HG02678 (cell line): ENCODE data around the gene MTFR1L.

Source experiments
- ATAC-seq: cut with Tn5 transposase; IDR thresholded peaks from one replicate; pipeline ENCODE4 v1.9.1; 2021; ENCODE audit warnings: mild to moderate bottlenecking, moderate library complexity; ENCODE audit not compliant: unreplicated experiment

MTFR1L gene

DNA sequence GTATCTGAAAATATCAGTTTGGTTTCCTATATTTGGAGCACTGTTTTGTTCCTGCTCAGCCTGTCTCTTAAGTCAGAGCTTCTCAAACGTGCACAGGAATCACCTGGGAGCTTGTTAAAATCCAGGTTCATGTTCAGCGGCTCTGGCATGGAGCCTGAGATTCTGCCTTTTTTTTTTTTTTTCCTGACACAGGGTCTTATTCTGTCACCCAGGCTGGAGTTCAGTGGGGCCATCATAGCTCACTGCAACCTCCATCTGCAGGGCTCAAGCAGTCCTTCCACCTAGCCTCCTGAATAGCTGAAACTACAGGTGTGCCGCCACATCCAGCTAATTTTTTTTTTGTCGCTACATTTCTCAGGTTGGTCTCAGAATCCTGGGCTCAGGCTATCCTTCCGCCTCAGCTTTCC, 32.0 kb upstream of the MTFR1L start:
- no peak for ATAC-seq

DNA sequence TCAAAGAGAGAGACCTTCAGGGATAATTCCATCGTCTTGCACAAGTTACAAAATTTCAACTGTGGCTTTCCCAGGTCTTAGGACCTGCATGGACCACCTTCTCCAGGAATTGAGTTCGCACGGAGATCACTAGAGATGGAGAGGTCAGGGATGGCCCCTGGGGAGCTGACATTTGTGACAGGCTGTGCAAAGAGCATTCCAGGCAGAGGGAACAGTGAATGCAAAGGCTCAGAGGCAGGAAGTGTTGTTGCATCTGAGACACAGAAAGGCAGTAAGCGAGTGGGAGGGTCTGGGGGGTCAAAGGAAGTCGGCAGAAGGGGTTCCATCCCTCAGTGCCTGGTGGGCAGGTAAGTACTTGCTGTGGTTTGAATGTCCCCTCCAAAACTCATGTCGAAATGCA, 29.3 kb upstream of the MTFR1L start:
- no peak for ATAC-seq

DNA sequence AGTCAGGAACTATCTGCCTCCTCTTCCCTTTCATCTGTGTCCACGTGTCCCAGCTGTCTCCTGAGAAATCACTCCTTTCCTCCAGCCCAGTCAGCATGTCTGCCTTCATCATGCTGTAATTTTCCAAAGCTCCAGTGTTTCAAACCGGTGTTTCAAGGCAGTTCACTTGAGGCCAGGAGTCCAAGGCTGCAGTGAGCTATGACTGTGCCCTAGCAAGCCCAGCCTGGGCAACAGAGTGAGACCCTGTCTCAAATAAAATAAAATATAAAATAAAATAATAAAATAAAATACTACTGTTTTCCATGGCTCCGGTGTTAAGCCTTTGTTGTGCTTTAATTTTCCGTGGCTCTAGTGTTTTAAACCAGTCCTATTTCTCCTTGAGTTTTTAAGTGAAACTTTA, 27.6 kb upstream of the MTFR1L start:
- ATAC-seq = no peak

GRCh38 chr1:25793585-25794170, 26.1 kb upstream of the MTFR1L start:
- no peak for ATAC-seq

DNA sequence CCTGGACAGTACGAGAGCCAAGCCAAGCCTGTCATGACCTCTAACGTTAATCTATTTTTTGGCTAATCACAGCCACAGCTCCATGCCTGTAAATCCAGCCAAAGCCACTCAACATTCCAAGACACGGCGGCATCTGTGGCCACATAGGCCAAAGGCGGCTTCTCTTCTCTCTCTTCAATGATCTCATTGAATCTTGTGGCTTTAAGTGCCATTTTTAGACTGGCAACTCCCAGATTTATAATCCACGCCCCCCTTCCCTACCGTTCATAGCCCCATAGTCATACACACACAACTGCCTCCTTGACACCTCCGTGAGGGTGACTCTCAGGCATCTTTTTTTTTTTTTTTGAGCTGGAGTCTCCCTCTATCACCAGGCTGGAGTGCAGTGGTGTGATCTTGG, 25.4 kb upstream of the MTFR1L start:
- ATAC-seq = no peak

DNA sequence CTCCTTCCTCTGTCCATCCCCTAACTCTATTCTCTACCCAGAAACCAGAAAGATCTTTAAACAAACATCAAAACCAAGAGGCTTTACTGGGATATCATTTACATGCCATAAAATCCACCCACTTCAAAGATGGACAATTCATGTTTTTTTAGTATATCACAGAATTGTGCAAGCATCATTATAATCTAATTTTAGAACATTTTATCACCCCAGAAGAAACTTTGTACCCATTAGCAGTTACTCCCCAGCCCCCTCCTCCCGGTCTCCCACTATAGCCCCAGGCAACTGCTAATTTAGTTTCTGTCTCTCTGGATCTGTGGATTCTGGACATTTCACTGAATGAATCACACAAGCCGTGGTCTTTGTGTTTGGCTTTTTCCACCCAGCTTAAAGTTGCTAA, 24.5 kb upstream of the MTFR1L start:
- ATAC-seq = no peak

- ATAC-seq = no peak
These were observed 23.6 kb upstream of the MTFR1L start for GRCh38 chr1:25795946-25796810.

DNA sequence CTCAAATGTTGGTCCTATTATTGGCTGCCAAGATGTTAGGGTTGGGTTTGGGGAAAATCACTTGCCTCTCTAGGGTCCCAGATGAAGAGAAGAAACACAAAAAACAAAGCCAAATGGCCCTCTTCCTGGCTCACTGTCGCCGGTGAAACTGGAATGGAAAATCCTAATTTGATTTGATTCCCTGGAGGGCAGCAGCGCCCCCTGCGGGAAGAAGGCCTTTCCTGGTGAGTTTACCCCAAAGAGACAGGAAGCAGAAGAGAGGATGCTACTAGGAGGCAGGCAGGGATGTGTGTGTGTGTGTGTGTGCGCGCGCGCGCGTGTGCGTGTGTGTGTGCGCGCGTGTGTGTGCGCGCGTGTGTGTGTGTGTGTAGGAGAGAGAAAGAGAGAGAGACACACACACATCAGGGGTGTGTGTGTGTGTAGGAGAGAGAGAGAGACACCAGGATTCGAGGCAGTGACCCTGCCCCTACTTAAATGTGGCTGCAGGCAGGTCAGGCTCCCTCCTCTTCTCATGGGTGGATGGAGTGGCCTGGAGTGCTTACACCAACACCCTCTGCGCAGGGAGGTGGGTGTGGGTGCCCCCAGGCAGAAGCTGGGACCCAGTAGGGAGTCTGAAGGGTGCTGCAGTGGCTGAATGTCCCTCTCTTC, 22.8 kb upstream of the MTFR1L start:
- no peak for ATAC-seq

GRCh38 chr1:25797939-25798338, 21.8 kb upstream of the MTFR1L start:
- ATAC-seq = no peak

GRCh38 chr1:25798666-25799351, 20.9 kb upstream of the MTFR1L start:
- no peak for ATAC-seq

DNA sequence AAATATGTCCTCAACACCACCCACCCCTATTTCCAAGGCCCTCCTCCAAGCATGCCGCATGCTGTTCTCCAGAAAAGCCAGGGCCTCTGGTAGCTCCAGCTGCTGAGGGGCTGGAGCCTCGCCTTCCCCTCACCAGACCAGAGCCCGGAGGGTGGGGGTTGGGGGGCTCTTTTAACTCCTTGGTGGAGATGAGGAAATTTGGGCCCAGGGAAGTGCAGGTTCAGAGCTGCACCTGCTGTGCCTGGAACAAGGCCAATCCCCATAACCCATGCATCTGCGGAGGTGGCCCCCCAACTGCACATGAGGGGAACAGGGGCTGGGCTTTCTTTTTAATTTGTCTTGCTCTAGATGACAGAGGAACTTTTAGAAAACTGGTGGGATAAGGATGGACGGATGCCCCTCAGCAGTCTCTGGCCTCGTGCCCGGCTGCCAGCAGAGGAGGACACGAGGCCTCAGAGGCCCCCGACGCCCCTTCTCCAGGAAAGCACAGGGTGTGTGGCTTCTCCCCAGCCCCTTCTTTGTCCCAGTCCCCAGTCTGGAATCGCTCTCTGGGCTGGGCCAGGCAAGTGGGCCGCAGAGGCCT, 20.3 kb upstream of the MTFR1L start:
- no peak for ATAC-seq

DNA sequence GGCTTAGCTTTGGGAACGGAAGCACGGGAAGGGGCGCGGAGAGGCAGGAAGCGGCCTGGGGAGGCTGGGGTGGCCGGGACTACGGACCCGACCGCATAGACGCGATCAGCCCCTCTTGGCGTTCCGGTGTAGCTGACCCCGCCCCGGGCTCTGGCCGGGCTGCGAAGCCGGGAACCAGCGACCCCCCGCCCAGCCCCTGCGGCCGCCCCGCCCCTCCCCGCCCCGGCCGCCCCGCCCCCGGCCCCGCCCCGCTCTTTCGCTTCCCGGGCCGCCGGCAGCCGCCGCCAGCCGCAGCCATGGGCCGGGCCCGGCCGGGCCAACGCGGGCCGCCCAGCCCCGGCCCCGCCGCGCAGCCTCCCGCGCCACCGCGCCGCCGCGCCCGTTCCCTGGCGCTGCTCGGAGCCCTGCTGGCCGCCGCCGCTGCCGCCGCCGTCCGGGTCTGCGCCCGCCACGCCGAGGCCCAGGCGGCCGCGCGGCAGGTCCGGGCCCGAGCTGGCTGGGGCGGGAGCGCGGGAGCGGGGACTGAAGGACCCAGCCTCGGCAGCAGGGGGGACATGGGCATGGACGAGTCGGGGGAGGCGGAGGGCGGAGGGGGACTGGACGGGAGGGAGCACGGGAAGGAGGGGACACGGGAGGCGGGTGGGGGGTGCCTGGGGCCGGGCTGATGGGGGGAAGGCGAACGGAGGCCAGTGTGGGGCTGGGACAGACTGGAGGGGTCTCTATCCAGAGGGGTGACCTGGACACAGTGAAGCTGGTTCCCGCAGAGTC, 19.6 kb upstream of the MTFR1L start, which contains the start of gene SELENON:
SELENON (plus strand) TSS at position 259 of the 768 bp plus-strand sequence; CDS start at position 297, 38 bp downstream.
- no peak for ATAC-seq

DNA sequence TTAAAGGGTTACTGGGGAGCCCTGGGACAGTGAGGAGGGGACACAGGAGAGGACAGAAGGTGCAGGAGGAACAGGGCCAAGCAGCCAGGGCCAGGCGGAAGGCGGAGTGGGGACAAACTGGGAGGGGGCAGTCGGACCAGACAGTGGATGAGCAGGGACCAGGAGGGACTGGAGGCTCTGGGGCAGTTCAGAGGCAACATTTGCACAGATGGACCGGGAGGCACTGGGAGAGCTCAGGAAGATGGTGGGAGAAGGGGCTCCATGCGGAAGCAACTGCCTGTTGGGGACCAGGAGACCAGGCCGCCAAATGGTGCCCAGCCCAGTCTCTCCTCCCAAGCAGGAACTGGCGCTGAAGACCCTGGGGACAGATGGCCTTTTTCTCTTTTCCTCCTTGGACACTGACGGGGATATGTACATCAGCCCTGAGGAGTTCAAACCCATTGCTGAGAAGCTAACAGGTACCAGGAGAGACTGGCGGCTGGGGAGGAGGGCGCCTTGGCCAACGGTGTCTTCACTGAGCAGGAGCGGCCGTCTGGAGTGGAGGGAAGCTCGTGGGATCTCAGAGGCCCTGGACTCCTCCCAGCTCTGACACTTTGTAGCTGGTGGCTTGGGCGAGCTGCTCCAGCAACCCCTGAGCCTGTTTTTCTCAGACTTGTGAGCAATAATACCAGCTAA, 18.9 kb upstream of the MTFR1L start:
- no peak for ATAC-seq

- peak; percentile 62 for ATAC-seq
These were observed 16.8 kb upstream of the MTFR1L start for GRCh38 chr1:25802915-25803314.

DNA sequence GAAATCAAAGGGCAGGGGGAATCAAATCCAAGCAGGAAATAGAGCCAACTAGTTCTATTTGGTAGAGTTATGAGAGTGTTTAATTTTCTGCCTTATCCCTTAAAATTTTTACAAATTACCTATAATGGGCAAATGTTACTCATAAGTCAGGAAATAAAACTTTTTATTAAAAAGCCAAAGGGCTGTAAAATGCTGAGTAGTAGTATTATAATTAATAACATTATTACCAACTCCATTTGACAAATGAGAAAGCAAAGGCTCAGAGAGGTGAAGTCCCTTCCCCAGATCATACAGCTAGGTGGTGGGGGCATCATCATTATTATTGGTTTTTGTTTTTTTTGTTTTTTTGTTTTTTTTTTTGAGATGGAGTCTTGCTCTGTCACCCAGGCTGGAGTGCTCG, 16.4 kb upstream of the MTFR1L start:
- no peak for ATAC-seq

DNA sequence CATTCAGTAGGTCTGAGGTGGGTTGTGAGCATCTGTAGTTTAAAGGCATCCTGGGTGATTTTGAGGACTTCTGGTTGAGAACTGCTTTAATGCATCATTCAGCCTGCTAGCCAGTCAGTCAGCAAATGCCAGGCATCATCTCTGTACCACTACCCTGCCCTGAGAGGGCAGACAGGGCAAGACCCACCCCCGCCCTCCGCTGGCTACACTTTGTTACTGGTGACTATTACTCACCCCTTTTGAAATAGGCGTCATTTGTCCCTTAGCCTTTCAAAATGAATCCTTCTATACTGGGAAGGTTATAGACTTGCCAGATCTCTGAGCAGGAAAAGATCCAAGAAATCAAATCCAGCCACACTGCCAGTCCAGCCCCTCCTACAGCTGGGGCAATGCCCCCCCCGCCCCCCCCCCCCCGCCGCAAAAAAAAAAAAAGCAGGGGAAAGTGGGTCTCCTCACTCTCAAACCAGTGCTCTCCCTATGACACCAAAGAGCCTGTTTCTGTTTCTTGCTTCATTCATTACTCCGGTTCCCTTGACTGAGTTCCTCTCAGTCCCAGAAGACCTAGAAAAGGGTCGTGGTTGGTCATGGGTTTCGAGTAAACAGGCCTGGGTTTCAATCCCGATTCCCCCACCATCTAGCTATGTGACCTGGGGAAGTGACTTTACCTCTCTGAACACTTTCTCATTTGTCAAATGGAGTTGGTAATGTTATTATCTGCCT, 15.3 kb upstream of the MTFR1L start:
- ATAC-seq = no peak

- ATAC-seq = no peak
These were observed 14.5 kb upstream of the MTFR1L start for GRCh38 chr1:25804964-25805862.

- no peak for ATAC-seq
These were observed 13.9 kb upstream of the MTFR1L start for GRCh38 chr1:25805863-25806225.
